NCI-H2227 (cell line): Measurements from ENCODE around the gene RNU1-1.
"Not testable (repeated sequence)": the region's sequence is repeated elsewhere in the genome, so short reads cannot be mapped to it uniquely, and the experiment has no call there.

Experiments
- DNase-seq: peaks from one replicate; lab custom pipeline; 2025; ENCODE audit not compliant: unreplicated experiment; lab: John Stamatoyannopoulos, UW

The RNU1-1 gene

DNA sequence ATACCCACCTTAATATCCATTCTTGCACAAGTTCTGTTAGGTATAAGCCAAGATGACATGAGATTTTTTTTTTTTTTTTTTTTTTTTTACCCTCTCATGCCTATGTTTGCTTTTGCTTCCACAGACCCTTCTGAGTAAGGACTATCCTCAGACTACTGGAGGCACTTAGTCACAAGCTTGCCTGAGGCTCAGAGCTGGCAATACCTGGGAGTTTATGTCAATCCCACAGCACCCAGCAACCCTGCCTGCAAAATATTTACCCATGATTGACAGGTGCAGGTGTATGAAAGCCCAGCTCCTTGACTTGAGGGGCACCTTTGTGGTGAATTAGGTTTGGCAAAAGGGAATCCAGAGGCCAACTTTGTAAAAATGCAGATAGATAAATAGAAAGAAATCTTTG is 11.7 kb upstream of the RNU1-1 start:
- not testable (repeated sequence) for DNase-seq

DNA sequence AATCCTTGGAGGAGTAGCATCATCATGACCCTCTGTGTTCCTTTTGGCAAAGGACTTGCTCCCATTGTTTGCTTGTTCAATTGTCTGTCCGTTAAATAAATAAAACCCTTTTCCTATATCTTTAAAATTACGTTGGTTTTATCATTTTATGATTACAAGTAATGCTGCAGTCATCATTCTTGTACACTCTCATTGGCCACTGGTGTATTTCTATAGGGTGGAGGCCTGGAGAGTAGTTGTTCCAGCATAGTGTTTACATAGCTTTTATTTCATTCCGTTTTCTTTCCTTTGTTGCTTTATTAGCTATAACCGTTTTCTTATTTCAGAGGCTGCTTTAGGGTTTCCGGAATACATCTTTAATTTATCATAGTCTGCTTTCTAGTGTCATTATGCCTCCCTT is 7.6 kb upstream of the RNU1-1 start:
- not testable (repeated sequence) for DNase-seq

DNA sequence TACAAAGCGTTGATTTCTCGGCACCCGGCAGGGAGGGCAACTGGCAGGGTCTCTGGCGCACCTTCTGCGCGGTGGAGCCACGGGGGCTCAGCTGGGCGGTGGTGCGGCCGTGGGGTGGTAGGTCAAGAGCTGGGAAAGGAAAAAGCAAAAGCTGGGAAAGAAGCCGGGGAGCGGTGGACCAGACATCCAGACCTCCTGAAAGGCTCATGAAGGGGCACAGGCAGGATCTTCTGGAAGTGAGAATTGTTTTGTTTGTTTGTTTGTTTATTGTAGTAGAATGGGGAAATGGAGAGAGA is 7.2 kb upstream of the RNU1-1 start:
- DNase-seq = no peak

GRCh38 chr1:16520435-16521287 is 6.6 kb upstream of the RNU1-1 start:
- not testable (repeated sequence) for DNase-seq

- not testable (repeated sequence) for DNase-seq
Observed at GRCh38 chr1:16519255-16519951, 5.3 kb upstream of the RNU1-1 start.

DNA sequence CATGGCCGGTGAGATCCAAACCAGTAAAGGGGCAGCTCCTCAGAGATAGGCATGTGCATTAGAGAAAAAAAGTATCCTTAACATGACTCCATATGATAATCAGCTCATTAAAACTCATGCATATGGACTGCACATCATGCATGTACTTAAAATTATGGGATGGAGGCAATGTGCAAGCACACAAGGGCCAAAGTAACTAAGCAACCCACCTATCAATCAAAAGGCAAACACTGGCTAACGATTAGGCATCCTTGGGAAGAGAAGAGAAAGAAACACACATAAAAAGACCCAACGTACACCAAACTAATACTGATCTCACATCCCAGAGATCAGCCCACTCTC is 4.8 kb upstream of the RNU1-1 start:
- not testable (repeated sequence) for DNase-seq

GRCh38 chr1:16516694-16517410 is 2.8 kb upstream of the RNU1-1 start:
- not testable (repeated sequence) for DNase-seq

GRCh38 chr1:16513412-16514106 is 526 bp downstream of the RNU1-1 start:
- peak; percentile 87 for DNase-seq

DNA sequence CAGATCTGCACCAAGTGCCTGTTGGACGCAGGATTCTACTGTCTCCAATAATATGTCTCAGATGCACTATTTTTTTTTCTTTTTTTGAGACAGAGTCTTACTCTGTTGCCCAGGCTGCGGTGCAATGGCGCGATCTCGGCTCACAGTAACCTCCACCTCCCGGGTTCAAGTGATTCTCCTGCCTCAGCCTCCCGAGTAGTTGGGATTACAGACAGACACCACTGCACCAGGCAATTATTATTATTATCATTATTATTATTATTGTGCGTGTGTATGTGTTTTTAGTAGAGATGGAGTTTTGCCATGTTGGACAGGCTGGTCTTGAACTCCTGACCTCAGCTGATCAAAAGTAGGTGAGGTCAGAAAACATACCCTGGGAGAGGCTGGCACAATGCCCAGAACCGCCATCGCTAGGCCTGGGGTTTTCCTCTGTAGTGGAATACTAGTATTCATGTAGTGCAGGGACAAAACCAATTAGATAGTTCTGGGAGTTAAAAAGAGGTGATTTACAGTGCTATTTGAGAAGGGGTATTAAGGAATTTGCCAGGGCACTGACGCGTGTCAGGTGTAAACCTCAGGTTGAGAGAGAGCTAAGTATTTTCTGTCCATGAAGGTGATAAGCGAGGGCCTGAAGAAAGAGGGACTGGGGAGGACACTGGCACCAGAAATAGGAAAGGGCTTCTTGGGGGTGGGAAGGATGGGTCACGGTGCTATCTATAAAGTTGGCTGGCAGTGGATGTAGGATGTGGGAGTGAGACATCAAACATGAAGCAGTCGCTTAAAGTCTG is 1.3 kb downstream of the RNU1-1 start:
- not testable (repeated sequence) for DNase-seq

- DNase-seq = not testable (repeated sequence)
Observed at GRCh38 chr1:16511926-16512325, 2.2 kb downstream of the RNU1-1 start.

- DNase-seq = peak; percentile 65
Observed at GRCh38 chr1:16508861-16509445, 5.1 kb downstream of the RNU1-1 start.

- DNase-seq = peak; percentile 25
Observed at GRCh38 chr1:16506364-16507136, 7.5 kb downstream of the RNU1-1 start.

GRCh38 chr1:16505870-16506269 is 8.2 kb downstream of the RNU1-1 start:
- DNase-seq = not testable (repeated sequence)

- DNase-seq = no peak
Observed at GRCh38 chr1:16503494-16503893, 10.6 kb downstream of the RNU1-1 start.

- DNase-seq = not testable (repeated sequence)
Observed at GRCh38 chr1:16501446-16501845, 12.6 kb downstream of the RNU1-1 start.

- DNase-seq = not testable (repeated sequence)
Observed at GRCh38 chr1:16500975-16501374, 13.1 kb downstream of the RNU1-1 start.

DNA sequence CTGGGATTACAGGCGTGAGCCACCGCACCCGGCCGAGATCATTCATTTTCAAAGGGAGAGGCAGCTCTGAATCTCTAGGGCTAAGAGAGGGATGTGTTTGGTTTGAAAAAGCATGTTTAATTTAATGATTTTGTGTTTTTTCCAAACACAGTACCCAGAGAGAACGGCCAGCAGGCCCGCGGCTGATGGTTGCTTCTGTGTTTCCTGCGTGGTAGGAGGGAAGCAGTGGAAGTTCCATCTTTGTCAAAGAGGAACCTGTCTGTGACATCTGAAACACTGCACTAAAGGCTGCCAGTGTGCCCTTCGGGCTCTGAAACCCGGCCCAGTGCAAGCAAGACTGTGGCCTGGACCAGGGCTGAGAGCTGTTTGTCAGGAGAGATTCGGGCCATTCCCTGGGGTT is 13.6 kb downstream of the RNU1-1 start:
- DNase-seq = not testable (repeated sequence)

DNA sequence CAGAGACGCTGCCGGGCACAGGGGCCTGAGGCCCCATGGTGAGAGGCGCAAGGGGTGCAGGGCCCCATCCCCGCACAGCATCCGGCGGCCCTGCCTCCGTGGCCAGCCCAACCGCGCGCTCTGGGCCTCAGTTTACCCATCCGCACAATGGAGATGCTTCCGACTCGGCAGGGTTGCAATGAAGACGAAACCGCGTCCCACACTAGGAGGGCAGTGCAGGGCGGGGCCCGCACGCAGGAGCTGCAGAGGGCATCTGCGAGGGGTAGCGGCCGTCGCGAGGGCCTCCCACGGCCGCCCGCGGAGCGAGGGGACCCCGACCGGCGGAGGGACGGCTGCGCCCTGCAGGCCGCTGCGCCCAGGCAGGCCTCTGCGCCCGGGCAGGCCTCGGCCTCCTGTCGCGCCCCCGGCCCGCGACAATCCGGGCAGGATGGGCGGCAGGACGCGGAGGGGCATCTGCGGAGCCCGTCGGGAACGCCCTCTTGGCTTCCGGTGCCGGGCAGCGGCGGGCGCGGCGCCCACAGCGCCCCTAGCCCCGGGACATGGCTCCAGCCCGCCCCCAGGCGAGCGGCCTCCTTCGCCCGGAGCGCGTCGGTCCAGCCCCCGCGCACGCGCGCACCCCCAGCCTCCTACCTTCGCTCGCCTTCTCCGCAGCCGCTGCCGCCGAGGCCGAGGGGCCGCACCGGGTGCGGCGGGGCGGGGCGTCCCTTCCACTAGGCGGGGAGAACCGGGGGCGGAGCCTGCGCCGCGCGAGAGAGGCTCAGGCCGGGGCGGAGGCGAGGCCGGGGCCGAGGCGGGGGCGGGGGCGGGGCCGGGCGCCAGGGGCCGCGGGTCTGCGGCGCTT is 15.3 kb downstream of the RNU1-1 start:
- peak; percentile 97 for DNase-seq
